Pancreas (tissue), 10 donors: ENCODE data around the gene PTPRQ. TPM values are rescaled to one million over a fixed set of nuclear protein-coding genes. Genes with fewer than 3 reads are reported as not detected.
A peak's percentile ranks its signal among the peaks of the same experiment; 100 is the strongest.

Source experiments
- ATAC-seq, 4 donors: fragments of 200-7000 bp; cut with Tn5 transposase; one replicate each; pipeline versions ENCODE4 v1.8.0 to v1.9.1; 2020; ENCODE audit warnings: mild to moderate bottlenecking in 4 of 4, moderate library complexity in 4 of 4
- DNase-seq, 6 donors: peaks; one replicate each; pipeline ENCODE4 v3.0.0-alpha.2; 2020
- FAIRE-seq: peaks from 2 replicates; lab custom pipeline; 2012; peaks lifted over from hg19 to GRCh38; lab: Jason Lieb, UNC
- H3K27ac ChIP-seq, 4 donors: fragments of 200-600 bp; sonication (generic); 1 replicate in 3 of 4; 2 replicates in 1 of 4; pipeline versions ENCODE4 v1.5.0 to v1.8.0; 2020
- H3K27me3 ChIP-seq, 4 donors: fragments of 200-600 bp; one replicate each; pipeline ENCODE4 v1.8.0; 2021
- H3K36me3 ChIP-seq, 3 donors: fragments of 200-600 bp; sonication (generic) in 1 of 3; one replicate each; pipeline versions ENCODE4 v1.5.0 to v1.8.0; 2020 to 2021
- H3K4me1 ChIP-seq, 3 donors: fragments of 200-600 bp; one replicate each; pipeline ENCODE4 v1.8.0; 2021
- H3K4me3 ChIP-seq, 4 donors: fragments of 200-600 bp; sonication (generic) in 2 of 4; one replicate each; pipeline versions ENCODE4 v1.5.0 to v1.8.0; 2020 to 2021
- H3K9me3 ChIP-seq, 4 donors: fragments of 200-600 bp; one replicate each; pipeline ENCODE4 v1.8.0; 2021
- CTCF ChIP-seq, 4 donors: fragments of 200-600 bp; sonication (generic) in 3 of 4; IDR thresholded peaks; one replicate each; pipeline versions ENCODE4 v1.5.0 to v1.8.0; 2021; ENCODE audit warnings: antibody characterized with exemption in 4 of 4
- WGBS, 2 donors: extraction: QIAGEN DNeasy Blood & Tissue Kit; methylation state at CpG; one replicate each; pipeline ENCODE4 v1.1.7; 2013; 5-methylcytosine and 5-hydroxymethylcytosine counted together
- intact Hi-C, 3 donors: fragments of 100-400 bp; cut with DNase I; formaldehyde crosslinking; loops; one replicate each; pipeline versions ENCODE4 v1.11.1 to v1.14.2; 2022
- polyA plus RNA-seq, 2 donors: library from polyadenylated mRNA; stranded (reverse); fragments of 200-250 nt; gene quantifications; one replicate each; pipeline ENCODE4 v1.2.3, GENCODE V29; 2013
- total RNA-seq, 6 donors: library from RNA; stranded (reverse); fragmentation: NEBNext Ultra II Directional in 4 of 6; extraction: Animal tissue kit (Norgen Biotek cat#: 25700) in 4 of 6; gene quantifications; one replicate each; pipeline versions ENCODE4 v1.2.1 to v1.2.4, GENCODE V29; 2021 to 2023
- donor health status: healthy with polysubstance abuse.
- donor health status: DM: no; HTN: no; CAD: no; lungs with moderate emphysema.
- donor health status: DM: no; HTN: no; CAD: no.
- donor health status: control.
- donor health status: control.
- donor health status: Bipolar disorder and iron deficiency.
- donor health status: DM: yes; HTN: yes; CAD: no.
- donor health status: DM: no; HTN: no; CAD: no.
- donor health status: DM: no; HTN: no; CAD: no.
- donor health status: DM: yes; HTN: yes; CAD: no.

Gene PTPRQ
- total and polyA plus RNA-seq, 8 donors = 0.09 to 0.91 (median 0.43) TPM

- H3K9me3 ChIP-seq = no peaks in the 10 kb centered on the region
- ATAC-seq = no peak
- DNase-seq = no peak
- FAIRE-seq = no peak
- WGBS, 2 donors = 89 to 100% methylated on average over 1 of the region's 1 CpG
- no peak overlapping the region for H3K27ac ChIP-seq
- H3K27me3 ChIP-seq = no peaks in the 10 kb centered on the region
- TF ChIP-seq CTCF (IDR thresholded peaks at IDR 0.05) = no peak
- intact Hi-C loops = no loop called here
- H3K36me3 ChIP-seq = no peaks in the 10 kb centered on the region
- H3K4me3 ChIP-seq = no peak overlapping the region
- H3K4me1 ChIP-seq = no peaks in the 10 kb centered on the region
Measured at GRCh38 chr12:80622271-80622670, 178.2 kb downstream of the PTPRQ start.

- intact Hi-C loops = no loop called here
- Histone ChIP-seq H3K27ac (no peak overlapping the region), H3K4me3 (no peak overlapping the region), H3K27me3 (no peaks in the 10 kb centered on the region), H3K4me1 (no peaks in the 10 kb centered on the region), H3K9me3 (no peaks in the 10 kb centered on the region), H3K36me3 (no peaks in the 10 kb centered on the region)
- no peak for FAIRE-seq
- DNase-seq = no peak
- 73 to 76% methylated on average over 1 of the region's 1 CpG for WGBS, 2 donors
- ATAC-seq = no peak
- no peak for TF ChIP-seq CTCF (IDR thresholded peaks at IDR 0.05)
Measured at GRCh38 chr12:80625051-80625450, 181.0 kb downstream of the PTPRQ start.

GRCh38 chr12:80625901-80626300 is 181.9 kb downstream of the PTPRQ start:
- 62 to 67% methylated on average over 3 of the region's 3 CpGs for WGBS, 2 donors
- Histone ChIP-seq H3K9me3 (no peaks in the 10 kb centered on the region), H3K27me3 (no peaks in the 10 kb centered on the region), H3K4me1 (no peaks in the 10 kb centered on the region), H3K36me3 (no peaks in the 10 kb centered on the region), H3K27ac (no peak overlapping the region), H3K4me3 (no peak overlapping the region)
- no peak for ATAC-seq
- intact Hi-C loops = no loop called here
- no peak for TF ChIP-seq CTCF (IDR thresholded peaks at IDR 0.05)
- FAIRE-seq = no peak
- DNase-seq = no peak

GRCh38 chr12:80627782-80628181 is 183.7 kb downstream of the PTPRQ start:
- Histone ChIP-seq H3K36me3 (no peaks in the 10 kb centered on the region), H3K27me3 (no peaks in the 10 kb centered on the region), H3K27ac (no peak overlapping the region), H3K4me1 (no peaks in the 10 kb centered on the region), H3K4me3 (no peak overlapping the region), H3K9me3 (no peaks in the 10 kb centered on the region)
- intact Hi-C loops = no loop called here
- no peak for DNase-seq
- peak in 3 of 4 donors; percentile 51 to 64 (median 63) for ATAC-seq
- no peak for TF ChIP-seq CTCF (IDR thresholded peaks at IDR 0.05)
- FAIRE-seq = no peak

- H3K9me3 ChIP-seq = no peaks in the 10 kb centered on the region
- ATAC-seq (peak in 3 of 4 donors; percentile 35 to 44 (median 41)), FAIRE-seq (no peak), DNase-seq (peak in 2 of 6 donors; percentile 8 to 49)
- WGBS, 2 donors = 25 to 41% methylated on average over 4 of the region's 4 CpGs
- no peaks in the 10 kb centered on the region for H3K27me3 ChIP-seq
- H3K27ac ChIP-seq = no peak overlapping the region
- intact Hi-C loops = no loop called here
- no peak overlapping the region for H3K4me3 ChIP-seq
- no peaks in the 10 kb centered on the region for H3K4me1 ChIP-seq
- no peaks in the 10 kb centered on the region for H3K36me3 ChIP-seq
- TF ChIP-seq CTCF (IDR thresholded peaks at IDR 0.05) = no peak
Measured at GRCh38 chr12:80632835-80633234, 188.8 kb downstream of the PTPRQ start.
